GM23338 (cell line): ENCODE data around the gene SUPV3L1. TPM values are rescaled to one million over a fixed set of nuclear protein-coding genes. Genes with fewer than 3 reads are reported as not detected.
A peak's percentile ranks its signal among the peaks of the same experiment; 100 is the strongest.

ENCODE experiments used
- ATAC-seq: fragments of 200-7000 bp; cut with Tn5 transposase; 3 replicates; pipeline ENCODE4 v1.9.1; 2020
- DNase-seq: peaks from one replicate; pipeline ENCODE4 v3.0.0-alpha.2; 2015; ENCODE audit warnings: low spot score
- H2AFZ ChIP-seq: fragments of 200-600 bp; sonication (generic); 2 replicates; pipeline ENCODE4 v1.8.0; 2016; ENCODE audit warnings: antibody characterized with exemption, mild to moderate bottlenecking, moderate library complexity
- H3F3A ChIP-seq: fragments of 200-600 bp; sonication (generic); replicated peaks from 2 replicates; pipeline ENCODE4 v1.8.0; 2017; ENCODE audit warnings: antibody characterized with exemption, mixed run types, low read depth
- H3K27ac ChIP-seq: fragments of 200-600 bp; sonication (generic); 2 replicates; pipeline ENCODE4 v1.6.1; 2016; ENCODE audit warnings: low read depth
- H3K27me3 ChIP-seq: fragments of 200-600 bp; sonication (generic); 2 replicates; pipeline ENCODE4 v1.8.0; 2016; ENCODE audit warnings: mild to moderate bottlenecking, mixed run types, moderate library complexity; ENCODE audit not compliant: insufficient read depth
- H3K36me3 ChIP-seq: fragments of 200-600 bp; sonication (generic); 2 replicates; pipeline ENCODE4 v1.8.0; 2016; ENCODE audit warnings: mild to moderate bottlenecking; ENCODE audit not compliant: insufficient read depth
- H3K4me1 ChIP-seq: fragments of 200-600 bp; sonication (generic); 2 replicates; pipeline ENCODE4 v1.8.0; 2016; ENCODE audit warnings: mild to moderate bottlenecking, moderate library complexity; ENCODE audit not compliant: insufficient read depth
- H3K4me2 ChIP-seq: fragments of 200-600 bp; sonication (generic); 2 replicates; pipeline ENCODE4 v1.7.1; 2017; ENCODE audit warnings: mixed run types
- H3K4me3 ChIP-seq: fragments of 200-600 bp; sonication (generic); 2 replicates; pipeline ENCODE4 v1.6.1; 2016; ENCODE audit warnings: mixed run types
- H3K79me2 ChIP-seq: fragments of 200-600 bp; sonication (generic); replicated peaks from 2 replicates; pipeline ENCODE4 v1.8.0; 2017; ENCODE audit warnings: mild to moderate bottlenecking; ENCODE audit not compliant: insufficient read depth
- H3K9me2 ChIP-seq: fragments of 200-600 bp; sonication (generic); 2 replicates; pipeline ENCODE4 v1.8.0; 2017; ENCODE audit not compliant: insufficient read depth
- H4K20me1 ChIP-seq: fragments of 200-600 bp; sonication (generic); replicated peaks from 2 replicates; pipeline ENCODE4 v1.8.0; 2017; ENCODE audit warnings: mild to moderate bottlenecking; ENCODE audit not compliant: insufficient read depth
- H3K27ac Mint-ChIP-seq: 2 replicates; pipeline ENCODE4 v1.8.0; 2020; ENCODE audit warnings: inconsistent platforms, mild to moderate bottlenecking, moderate library complexity, mixed read lengths
- H3K27me3 Mint-ChIP-seq: 3 replicates; pipeline ENCODE4 v1.8.0; 2022; ENCODE audit warnings: low read depth, mild to moderate bottlenecking, moderate library complexity, mixed read lengths, inconsistent platforms; ENCODE audit not compliant: insufficient read depth, poor library complexity
- H3K36me3 Mint-ChIP-seq: 3 replicates; pipeline ENCODE4 v1.8.0; 2021; ENCODE audit warnings: low read depth, mild to moderate bottlenecking, inconsistent platforms, moderate library complexity, mixed read lengths
- H3K4me1 Mint-ChIP-seq: 3 replicates; pipeline ENCODE4 v1.8.0; 2020; ENCODE audit warnings: mild to moderate bottlenecking, inconsistent platforms, mixed read lengths
- H3K4me3 Mint-ChIP-seq: 3 replicates; pipeline ENCODE4 v1.8.0; 2021; ENCODE audit warnings: moderate library complexity, mild to moderate bottlenecking, inconsistent platforms, mixed read lengths
- H3K9me3 Mint-ChIP-seq: 3 replicates; pipeline ENCODE4 v1.8.0; 2020; ENCODE audit warnings: moderate library complexity, mild to moderate bottlenecking, inconsistent platforms, mixed read lengths
- CREB1 ChIP-seq: fragments of 250-450 bp; sonication (Bioruptor Pico); IDR thresholded peaks from 2 replicates; pipeline ENCODE4 v1.5.0; 2020; ENCODE audit warnings: low read depth, mild to moderate bottlenecking, moderate library complexity
- CTCF ChIP-seq, 2 experiments: fragments of 200-600 bp in 1 of 2; sonication (generic) in 1 of 2; conservative IDR thresholded peaks; 2 replicates each; pipeline versions ENCODE4 v1.5.1 to v1.6.1; 2016 to 2017; ENCODE audit warnings: antibody characterized with exemption in 2 of 2, low read depth in 2 of 2, mild to moderate bottlenecking in 2 of 2, moderate library complexity in 1 of 2
- ETS1 ChIP-seq: IDR thresholded peaks from 2 replicates; pipeline ENCODE4 v1.6.1; 2016; ENCODE audit warnings: antibody characterized with exemption
- EZH2 ChIP-seq: fragments of 200-600 bp; sonication (generic); IDR thresholded peaks from one replicate; pipeline ENCODE4 v1.8.0; 2017; ENCODE audit warnings: antibody characterized with exemption, mild to moderate bottlenecking, low read depth; ENCODE audit not compliant: unreplicated experiment
- EZH2phosphoT487 ChIP-seq: fragments of 200-600 bp; sonication (generic); IDR thresholded peaks from one replicate; pipeline ENCODE4 v1.8.1; 2018; ENCODE audit warnings: antibody characterized with exemption; ENCODE audit not compliant: unreplicated experiment
- JUNB ChIP-seq: IDR thresholded peaks from one replicate; pipeline ENCODE4 v1.6.1; 2016; ENCODE audit warnings: antibody characterized with exemption; ENCODE audit not compliant: unreplicated experiment
- NANOG ChIP-seq: IDR thresholded peaks from 2 replicates; pipeline ENCODE4 v1.6.1; 2016; ENCODE audit warnings: antibody characterized with exemption, borderline replicate concordance
- POLR2AphosphoS5 ChIP-seq: IDR thresholded peaks from 2 replicates; pipeline ENCODE4 v1.6.1; 2016; ENCODE audit warnings: antibody characterized with exemption, low read depth
- STAT1 ChIP-seq: IDR thresholded peaks from one replicate; pipeline ENCODE4 v1.6.1; 2016; ENCODE audit warnings: antibody characterized with exemption; ENCODE audit not compliant: unreplicated experiment
- ZNF114 ChIP-seq: fragments of 250-450 bp; sonication (Bioruptor Pico); IDR thresholded peaks from 2 replicates; pipeline ENCODE4 v1.5.0; 2020; ENCODE audit warnings: mild to moderate bottlenecking, moderate library complexity
- ZNF331 ChIP-seq: fragments of 250-450 bp; sonication (Bioruptor Pico); IDR thresholded peaks from 2 replicates; pipeline ENCODE4 v1.5.0; 2020; ENCODE audit warnings: low read depth, mild to moderate bottlenecking, moderate library complexity
- ZNF462 ChIP-seq: fragments of 250-450 bp; sonication (Bioruptor Pico); IDR thresholded peaks from 2 replicates; pipeline ENCODE4 v1.5.0; 2020; ENCODE audit warnings: mild to moderate bottlenecking, moderate library complexity
- polyA plus RNA-seq: library from polyadenylated mRNA; unstranded; fragments of >200 nt; fragmentation: Nextera tagmentation; extraction: Ambion mirVana; gene quantifications from 2 replicates; pipeline ENCODE4 v1.2.1, GENCODE V29; 2016
- total RNA-seq: library from RNA; depleted of rRNA; stranded (reverse); fragments of >200 nt; shearing (Covaris generic); gene quantifications from 2 replicates; pipeline ENCODE4 v1.2.3, GENCODE V29; 2014
- TF ChIP-seq, protein P1 (sequence below): IDR thresholded peaks from one replicate; pipeline ENCODE4 v1.6.1; 2018; ENCODE audit warnings: antibody characterized with exemption; ENCODE audit not compliant: unreplicated experiment

SUPV3L1 gene
- total and polyA plus RNA-seq, 2 experiments from 2014 or later: 29.9 to 45.2 TPM

DNA sequence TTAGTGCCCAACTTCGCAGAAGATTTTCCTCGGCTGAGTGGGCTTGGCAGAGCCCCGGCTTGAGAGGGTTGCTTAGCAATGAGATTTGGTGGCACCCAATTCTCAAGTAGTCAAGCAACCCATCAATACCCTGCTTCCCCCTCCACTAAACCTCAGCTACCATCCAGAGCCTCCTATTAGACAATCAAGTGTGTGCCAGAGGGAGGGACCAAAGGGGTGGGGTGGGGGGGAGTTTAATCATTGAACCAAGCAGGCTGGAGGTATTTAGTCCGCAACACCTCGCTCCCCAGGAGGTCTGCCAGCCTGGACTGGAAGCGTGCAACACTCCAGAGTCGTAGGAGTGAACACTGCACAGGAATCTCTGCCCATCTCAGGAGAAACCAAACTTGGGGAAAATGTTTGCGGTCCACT, 40.0 kb downstream of the SUPV3L1 start, which contains the start of gene HKDC1:
Gene HKDC1 (plus strand): TSS at position 292 of the 411 bp plus-strand sequence. CDS start 104 bp downstream, at position 396.
- Histone ChIP-seq H3K4me1 (no peaks in the 10 kb centered on the region), H3K27me3 (no peaks in the 10 kb centered on the region), H4K20me1 (no peaks in the 10 kb centered on the region), H3K4me2 (no peak within 1 kb of the TSS), H3K27ac (no peak within 1 kb of the TSS), H2AFZ (0 out of 2 replicates have a peak within 1 kb of the TSS, but pooled peaks have one; percentile 32), H3K36me3 (no peaks in the 10 kb centered on the region), H3K79me2 (no peaks in the 10 kb centered on the region), H3K4me3 (no peak within 1 kb of the TSS), H3K9me2 (no peaks in the 10 kb centered on the region), H3F3A (no peaks in the 10 kb centered on the region)
- H3K4me3 Mint-ChIP-seq: no peak within 1 kb of the TSS
- no peak within 1 kb of the TSS for H3K27ac Mint-ChIP-seq
- no peaks in the 10 kb centered on the region for H3K9me3 Mint-ChIP-seq
- DNase-seq (no peak), ATAC-seq (no peak)
- no peaks in the 10 kb centered on the region for H3K27me3 Mint-ChIP-seq
- no peaks in the 10 kb centered on the region for H3K36me3 Mint-ChIP-seq
- TF ChIP-seq CREB1 (CRISPR knock-in tag) (no peak), STAT1 (no peak), ZNF462 (CRISPR knock-in tag) (no peak), EZH2phosphoT487 (no peak), ZNF114 (CRISPR knock-in tag) (no peak), POLR2AphosphoS5 (no peak), ETS1 (no peak), NANOG (no peak), CTCF (conservative IDR thresholded peaks at IDR 0.05; ENCODE audit: low read depth in 2 of 2) (no peak), EZH2 (no peak), ZNF331 (CRISPR knock-in tag) (no peak), JUNB (no peak)
- TF ChIP-seq, protein P1, sequence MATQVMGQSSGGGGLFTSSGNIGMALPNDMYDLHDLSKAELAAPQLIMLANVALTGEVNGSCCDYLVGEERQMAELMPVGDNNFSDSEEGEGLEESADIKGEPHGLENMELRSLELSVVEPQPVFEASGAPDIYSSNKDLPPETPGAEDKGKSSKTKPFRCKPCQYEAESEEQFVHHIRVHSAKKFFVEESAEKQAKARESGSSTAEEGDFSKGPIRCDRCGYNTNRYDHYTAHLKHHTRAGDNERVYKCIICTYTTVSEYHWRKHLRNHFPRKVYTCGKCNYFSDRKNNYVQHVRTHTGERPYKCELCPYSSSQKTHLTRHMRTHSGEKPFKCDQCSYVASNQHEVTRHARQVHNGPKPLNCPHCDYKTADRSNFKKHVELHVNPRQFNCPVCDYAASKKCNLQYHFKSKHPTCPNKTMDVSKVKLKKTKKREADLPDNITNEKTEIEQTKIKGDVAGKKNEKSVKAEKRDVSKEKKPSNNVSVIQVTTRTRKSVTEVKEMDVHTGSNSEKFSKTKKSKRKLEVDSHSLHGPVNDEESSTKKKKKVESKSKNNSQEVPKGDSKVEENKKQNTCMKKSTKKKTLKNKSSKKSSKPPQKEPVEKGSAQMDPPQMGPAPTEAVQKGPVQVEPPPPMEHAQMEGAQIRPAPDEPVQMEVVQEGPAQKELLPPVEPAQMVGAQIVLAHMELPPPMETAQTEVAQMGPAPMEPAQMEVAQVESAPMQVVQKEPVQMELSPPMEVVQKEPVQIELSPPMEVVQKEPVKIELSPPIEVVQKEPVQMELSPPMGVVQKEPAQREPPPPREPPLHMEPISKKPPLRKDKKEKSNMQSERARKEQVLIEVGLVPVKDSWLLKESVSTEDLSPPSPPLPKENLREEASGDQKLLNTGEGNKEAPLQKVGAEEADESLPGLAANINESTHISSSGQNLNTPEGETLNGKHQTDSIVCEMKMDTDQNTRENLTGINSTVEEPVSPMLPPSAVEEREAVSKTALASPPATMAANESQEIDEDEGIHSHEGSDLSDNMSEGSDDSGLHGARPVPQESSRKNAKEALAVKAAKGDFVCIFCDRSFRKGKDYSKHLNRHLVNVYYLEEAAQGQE: no peak
- H3K4me1 Mint-ChIP-seq: peaks cover 7% of the 10 kb centered on the region
